ENCODE measurements around the gene MRE11.

Gene MRE11

DNA sequence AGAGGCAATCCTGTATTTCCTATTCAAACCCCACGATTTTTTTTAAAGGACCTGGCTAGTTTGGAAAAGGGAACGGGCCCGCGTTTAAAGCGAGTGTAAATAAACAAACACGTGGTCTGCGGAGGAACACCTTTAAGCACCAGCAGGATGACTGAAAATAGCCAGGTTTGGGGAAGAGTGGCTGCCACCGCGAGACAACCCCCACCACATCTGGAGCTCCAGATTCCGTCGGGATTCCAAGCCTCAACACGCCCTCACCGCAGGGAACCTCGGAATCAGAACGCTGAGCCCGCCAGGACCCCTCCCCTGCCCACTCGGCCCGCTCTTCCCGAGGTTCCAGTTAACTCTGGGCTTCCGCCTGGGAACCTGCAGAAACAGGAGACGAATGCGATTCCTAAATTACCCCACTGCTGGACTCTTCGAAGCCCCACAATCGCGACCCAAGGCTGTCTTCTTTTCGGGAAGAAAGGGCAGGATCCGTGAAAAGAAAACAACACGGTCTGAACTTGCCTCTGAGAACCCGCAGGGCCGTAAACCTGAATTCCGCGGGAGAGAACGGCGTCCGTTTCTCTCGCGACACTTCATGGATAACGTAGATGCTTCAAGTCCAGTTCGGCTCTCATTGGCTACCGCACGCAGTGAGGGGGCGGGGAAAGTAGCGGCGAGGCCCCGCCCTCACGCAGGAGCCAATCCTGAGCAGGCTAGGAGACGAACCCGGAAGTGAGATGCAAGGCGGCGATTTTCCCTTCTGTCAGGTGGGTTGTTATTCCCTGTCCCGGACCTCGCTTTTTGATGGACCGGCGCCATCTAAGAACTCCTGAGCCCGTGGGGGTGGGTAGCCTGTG is at the start of gene MRE11, which contains the start of gene ANKRD49:
Gene MRE11 (minus strand): TSS at position 564 of the 845 bp plus-strand sequence. CDS start 1,043 bp downstream, outside the sequence.
Gene ANKRD49 (plus strand): TSS at position 704 of the 845 bp plus-strand sequence. CDS start 2,710 bp downstream, outside the sequence.
- DNase-seq (ENCODE audit: low read depth, low spot score): peak; percentile 93

DNA sequence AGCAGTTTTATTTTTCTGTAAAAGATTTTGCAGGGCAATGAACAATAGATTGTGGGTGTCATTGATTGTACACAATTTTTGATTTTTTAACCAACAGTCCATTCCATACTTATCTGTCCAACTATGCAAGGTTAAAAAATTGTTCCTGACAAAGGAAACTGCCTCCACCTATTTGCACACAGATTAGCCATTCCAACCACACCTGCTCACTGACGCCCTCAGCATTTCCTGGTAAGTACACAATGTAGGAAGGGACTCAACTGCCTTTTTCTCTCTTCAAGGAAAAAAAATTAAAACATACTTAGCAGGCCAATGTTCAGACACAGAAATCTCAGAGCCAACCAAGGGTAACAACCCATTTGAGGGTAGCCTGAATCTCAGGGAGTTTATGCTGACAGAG is 45.8 kb upstream of the MRE11 start:
- no peak for DNase-seq (ENCODE audit: low read depth, low spot score)

DNA sequence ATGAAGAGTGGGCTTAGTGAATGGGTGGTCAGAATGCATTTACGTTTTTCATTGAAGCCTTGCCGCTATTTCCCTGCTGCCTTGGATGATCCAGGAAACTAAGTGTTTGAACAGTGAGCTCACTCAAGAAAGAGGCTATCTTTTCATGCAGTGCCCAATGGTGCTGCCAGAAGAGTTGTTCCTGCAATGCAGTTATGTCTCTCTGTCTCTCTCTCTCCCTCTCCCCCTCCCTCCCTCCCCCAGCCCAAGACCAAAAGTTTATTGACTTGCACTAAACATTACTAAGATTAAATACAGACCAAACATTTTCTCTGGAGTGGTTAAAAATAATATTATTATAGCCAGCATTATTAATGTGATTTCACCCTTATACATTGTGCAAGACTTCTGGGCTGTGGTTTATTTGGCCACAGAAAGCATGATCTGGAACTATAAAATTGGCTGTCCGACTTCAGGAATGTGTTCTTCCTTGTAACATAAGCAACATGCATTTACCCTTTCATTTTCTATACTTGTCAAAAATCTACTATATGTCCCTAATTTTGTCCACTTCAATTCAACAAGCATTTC is 43.5 kb upstream of the MRE11 start:
- no peak for DNase-seq (ENCODE audit: low read depth, low spot score)

DNA sequence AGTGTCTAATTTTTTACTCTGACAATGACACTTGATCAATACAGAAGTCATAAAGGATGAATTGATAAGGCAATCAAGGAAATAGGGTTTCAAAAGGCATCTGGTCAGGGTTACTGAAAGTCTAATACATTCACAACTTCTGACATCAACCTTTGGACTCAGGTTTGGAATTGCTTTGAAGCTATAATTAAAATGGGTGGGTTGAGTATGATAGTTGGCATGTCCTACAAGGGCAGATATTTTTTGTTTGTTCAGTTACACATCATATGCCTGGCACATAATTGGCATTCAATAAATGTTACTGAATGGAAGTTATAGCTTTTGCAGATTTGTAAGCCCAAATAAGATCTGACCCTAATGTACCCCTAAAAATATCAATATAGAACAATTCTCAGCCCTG is 42.7 kb upstream of the MRE11 start:
- no peak for DNase-seq (ENCODE audit: low read depth, low spot score)

DNA sequence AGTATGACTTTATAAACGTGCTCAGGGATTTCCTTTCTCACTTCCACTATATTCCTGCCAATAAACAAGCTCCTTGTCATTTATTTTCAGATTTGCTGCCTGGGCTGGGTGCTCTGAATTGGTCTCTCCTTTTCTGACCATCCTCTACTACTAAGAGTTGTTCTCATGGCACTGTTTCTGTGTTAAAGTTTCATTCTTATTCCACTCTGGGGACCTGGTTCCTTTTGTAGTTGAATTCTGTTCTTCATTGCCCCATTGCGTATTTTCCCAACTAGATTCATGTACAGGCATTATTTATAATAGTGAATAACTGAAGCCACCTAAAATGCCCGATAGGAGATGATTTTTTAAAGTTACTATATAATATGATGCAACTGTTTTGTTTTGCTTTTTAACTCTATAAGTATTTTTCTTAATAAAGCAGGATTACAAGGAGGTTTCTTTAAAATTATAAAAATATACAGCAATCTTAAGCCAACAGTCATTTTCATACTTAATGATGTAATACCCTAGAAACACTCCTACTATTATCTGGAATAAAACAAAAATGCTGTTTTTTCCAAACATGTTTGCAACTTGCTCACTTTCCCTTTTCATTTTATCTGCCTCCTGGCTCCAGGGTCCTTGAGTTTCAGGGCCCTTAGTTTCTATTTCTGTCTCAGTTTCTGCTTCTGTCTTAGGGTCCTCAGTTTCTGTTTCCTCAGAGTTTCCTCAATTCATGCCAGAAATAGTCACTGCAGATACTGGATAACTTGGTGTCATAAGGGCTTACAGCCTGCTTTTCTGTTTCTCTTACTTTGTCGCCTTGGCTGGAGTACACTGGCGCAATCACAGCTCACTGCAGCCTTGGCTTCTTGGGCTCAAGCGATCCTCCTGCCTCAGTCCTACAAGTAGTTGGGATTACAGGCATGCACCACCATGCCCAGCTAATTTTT is 40.3 kb upstream of the MRE11 start:
- no peak for DNase-seq (ENCODE audit: low read depth, low spot score)

DNA sequence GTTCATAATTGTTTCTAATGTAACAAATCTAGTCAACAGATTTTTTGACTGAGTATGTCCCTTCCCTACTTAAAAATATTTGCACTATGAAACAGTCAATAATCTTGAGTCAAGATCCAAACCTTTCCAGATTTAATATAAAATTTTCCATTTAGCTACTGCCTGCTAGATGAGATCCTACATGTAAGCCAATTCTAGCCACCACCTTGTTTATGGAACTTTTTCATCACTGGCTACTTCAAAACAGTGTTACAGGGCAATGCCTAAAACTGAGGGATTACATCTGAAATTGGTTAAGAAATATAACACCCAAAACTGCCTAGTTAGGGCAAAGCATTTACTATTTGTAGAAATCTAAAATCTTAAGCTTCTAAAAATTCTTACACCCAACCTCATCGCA is 39.6 kb upstream of the MRE11 start:
- no peak for DNase-seq (ENCODE audit: low read depth, low spot score)

DNA sequence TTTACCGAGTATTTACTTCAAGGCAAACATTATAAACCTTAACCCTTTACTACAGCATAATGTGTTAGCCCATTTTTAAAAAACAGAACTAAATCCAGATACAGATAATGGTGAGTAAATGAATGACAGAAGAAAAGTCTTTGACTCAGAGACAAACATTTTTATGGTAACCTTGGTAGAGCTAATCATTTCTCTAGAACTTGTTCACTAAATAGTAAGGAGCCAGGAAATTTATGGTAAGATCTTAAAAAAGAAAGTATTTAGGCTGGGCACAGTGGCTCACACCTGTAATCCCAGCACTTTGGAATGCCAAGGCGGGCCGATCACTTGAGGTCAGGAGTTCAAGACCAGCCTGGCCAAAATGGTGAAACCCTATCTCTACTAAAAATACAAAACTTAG is 38.6 kb upstream of the MRE11 start:
- DNase-seq (ENCODE audit: low read depth, low spot score): no peak

DNA sequence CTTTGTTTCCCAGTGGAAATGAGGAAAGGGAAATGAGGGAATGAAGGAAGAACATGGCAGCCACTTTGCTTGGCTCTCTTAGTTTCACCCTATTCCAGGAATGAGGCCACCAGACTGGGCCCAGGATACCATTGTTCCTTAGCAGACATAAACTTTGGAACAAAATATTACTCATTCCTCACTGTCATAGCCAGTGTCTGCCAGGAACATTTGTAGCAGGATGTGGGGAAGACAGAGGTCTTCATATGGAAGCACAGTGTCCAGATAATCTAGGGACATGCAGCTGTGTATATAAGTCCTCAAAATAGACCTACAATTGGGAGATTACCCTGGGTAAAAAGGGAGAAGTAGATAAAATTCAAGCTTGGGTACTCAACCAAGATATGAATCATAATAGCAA is 34.9 kb upstream of the MRE11 start:
- DNase-seq (ENCODE audit: low read depth, low spot score): no peak

DNA sequence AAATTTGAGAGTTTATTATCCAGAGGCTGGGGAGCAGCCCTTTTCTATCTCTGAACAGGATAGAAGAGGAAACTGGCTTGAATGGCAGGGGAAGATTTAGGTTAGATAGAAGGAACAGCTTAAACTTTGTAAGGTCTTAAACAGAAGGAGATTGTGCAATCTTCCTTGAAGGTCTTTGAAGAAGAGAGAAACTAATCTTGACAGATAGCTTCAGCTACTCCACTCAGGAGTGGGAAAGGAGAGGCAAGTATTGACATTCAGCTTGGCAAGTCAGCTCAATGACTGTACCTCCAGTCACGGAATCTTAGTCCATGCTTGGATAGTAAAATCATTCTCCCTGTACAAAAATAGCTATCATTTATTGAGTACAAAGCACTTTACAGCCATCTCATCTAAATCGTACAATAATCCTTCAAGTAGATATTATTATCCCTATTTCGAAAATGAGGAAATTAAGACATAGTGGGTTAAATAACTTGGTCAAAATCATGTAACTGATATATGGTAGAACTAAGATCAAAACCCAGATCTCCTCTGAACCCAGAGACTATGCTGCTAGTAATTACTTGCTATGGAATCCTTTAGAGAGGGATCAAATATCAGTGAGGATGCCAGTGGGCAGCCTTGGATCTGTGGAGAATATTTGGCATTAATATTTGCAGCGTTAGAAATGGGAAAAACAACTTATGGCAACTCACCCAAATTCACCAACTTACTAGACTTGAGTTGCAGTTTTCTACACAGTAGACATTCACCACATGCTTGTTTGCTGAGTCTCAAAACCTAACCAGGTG is 33.2 kb upstream of the MRE11 start:
- no peak for DNase-seq (ENCODE audit: low read depth, low spot score)

DNA sequence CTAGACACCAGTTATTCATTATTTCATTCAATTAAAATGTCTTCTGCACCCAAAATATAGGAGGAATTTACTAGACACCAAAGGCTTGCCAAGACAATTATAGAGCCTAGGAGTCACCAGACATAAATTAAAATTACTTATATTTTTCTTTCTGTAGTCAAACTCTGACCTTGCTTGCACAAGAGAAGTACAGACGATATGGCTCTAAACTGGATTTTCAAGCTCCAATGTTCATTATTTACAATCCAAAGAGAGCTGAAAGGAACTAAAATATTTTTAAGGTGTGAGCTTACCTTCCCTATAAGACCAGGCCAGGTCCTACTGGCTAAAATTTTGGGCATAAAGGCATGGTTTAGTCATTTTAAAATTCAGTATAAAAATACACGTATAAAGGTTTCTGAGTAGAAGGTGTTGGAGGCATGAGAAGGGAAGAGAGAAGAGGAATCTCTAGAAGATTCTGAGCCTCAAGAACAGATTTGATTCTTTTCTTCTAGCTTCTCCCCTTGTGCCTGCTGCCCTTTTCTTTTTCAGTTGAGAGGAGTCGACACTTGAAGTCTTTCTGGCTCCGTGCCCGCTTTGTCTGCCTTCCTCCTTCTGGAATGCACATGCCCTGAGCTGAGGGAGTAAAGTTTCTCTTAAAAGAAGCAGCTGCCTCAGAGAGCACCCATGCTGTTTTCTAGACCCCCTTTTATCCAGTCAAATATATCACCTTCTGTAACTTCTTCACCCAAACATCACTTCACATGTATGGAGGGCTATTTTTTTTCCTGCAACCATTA is 32.1 kb upstream of the MRE11 start:
- peak; percentile 54 for DNase-seq (ENCODE audit: low read depth, low spot score)

DNA sequence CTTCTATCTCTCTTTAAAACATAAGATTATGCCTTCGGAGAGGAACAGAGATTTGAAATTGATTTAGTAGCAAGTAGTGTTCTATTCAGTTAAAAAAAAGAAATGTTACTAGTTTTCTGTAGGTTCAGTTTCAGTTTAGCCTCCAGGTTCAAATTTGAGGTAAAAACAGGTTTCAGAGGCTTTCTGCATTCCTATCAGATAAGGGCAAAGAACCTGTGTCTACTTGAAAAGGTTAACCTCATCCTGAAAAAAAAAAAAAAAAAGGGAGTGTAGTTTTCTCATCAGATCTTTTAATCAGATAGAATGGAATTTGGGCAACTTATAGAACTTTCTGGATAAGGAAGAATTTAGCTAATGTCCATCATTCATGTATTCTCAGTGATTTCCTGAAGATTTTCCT is 30.7 kb upstream of the MRE11 start:
- DNase-seq (ENCODE audit: low read depth, low spot score): no peak

DNA sequence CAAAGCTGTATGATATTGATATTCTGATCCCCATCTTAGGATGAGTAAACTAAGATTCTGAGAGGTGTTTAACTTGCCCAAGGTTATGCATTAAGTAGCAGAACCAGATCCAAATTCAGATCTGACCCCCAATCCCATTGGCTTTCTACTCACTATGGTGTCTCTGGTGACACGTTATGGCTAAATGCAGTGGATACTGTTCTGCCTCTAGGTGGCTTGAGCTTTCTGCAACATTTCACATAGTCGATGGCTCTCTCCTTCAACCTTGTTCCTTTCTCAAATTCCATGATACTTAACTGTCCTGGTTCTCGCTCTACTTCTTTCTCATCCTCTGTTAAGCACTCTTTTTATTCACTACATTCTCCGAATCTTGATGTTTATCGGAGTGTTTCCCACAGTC is 28.0 kb upstream of the MRE11 start:
- DNase-seq (ENCODE audit: low read depth, low spot score): no peak

DNA sequence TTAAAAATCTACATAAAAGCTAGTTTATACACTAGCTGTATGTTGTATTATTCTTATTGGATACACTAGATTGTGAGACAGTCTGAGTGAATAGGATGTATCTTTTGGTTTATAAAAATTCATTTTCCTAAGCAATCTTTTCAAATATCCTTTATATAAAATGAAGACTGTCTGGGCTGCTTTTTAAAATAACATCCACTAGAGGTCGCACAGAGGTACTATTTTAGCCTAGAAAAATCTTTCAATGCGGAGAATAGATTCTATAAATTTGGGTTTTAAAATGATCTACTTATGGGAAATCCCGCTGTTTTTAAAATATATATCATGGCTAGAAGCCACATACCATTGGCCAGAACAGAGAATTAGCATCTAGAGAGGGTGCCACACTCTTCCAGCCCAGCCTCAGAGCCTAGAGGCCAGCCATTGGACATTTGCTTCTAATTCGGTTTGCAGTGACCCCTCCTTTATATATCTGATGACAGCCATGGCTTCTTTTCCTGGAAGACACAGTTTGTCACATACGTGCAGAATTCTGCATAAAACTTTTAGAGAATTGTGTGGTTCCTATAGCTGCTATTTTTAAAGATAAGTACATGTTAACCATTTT is 25.9 kb upstream of the MRE11 start:
- DNase-seq (ENCODE audit: low read depth, low spot score): no peak

DNA sequence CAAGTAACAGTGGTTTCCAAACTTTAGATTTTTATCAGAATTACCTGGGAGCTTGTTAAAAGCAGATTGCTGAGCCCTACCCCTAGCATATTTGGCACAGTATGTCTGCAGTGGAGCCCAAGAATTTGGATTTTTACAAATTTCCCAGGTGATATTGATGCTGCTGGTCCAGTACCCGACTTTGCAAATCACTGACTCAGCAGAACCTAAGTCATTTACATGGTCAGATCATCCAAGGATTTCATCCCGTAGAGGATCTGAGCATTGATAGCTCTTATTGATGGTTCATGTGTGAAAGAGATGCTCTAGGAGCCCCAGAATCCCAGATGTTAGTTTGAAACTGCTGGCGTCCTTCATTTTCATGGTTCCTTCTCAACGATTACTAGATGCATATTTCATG is 24.7 kb upstream of the MRE11 start:
- no peak for DNase-seq (ENCODE audit: low read depth, low spot score)

DNA sequence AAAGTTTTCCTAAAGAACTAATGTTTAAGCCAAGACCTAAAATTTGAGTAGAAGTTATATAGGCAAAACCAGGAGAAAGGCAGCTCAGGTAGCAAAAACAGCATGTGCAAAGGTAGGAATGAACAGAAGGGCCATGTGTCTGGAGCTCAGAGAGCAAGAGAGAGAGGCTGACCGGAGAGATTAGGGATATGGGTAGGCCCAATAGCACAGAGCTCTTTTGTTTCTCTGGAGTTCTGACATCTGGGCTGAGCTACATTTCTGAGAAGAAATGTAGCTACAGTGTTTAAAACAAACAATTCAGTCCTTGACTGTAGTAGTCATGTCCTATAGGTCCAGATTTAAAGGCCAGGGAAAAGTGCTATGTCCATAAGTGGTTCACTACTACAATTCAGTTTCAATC is 23.1 kb upstream of the MRE11 start:
- no peak for DNase-seq (ENCODE audit: low read depth, low spot score)

DNA sequence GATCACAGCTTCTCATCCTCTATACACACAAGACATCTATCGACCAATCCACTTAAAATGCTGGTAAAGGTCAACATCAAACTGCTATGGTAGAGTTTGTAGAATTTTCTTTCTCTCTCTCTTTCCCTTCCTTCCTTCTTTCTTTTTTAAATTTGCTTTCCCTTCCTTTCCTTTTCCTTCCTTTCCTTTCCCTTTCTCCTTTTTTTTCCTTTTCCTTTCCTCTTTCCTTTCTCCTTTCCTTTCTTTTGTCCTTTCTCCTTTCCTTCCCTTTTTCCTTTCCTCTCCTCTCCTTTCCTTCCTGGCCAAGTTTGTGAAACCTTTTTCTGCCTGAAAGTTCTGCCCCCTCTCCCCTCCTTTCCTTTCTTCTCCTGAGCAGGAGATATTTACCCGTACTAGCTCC is 21.8 kb upstream of the MRE11 start:
- no peak for DNase-seq (ENCODE audit: low read depth, low spot score)

DNA sequence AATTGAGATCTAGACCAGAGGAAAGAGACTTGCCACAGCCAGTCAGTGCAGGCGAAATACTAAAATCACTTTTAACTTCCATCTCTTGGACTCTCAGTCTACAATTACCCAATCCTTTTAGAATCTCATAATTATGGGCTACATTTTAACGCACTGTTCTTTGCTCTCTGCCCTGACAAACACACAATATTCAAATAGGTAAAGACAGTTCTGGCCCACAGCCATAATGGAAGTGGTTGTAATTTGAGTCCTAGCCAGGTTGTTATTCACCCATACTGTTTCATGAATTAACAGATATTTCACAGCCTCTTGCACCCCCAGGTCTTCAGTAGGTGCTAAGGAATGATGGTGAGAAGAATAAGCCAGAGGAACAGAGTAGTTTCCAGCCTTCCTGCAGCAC is 19.4 kb upstream of the MRE11 start:
- no peak for DNase-seq (ENCODE audit: low read depth, low spot score)

DNA sequence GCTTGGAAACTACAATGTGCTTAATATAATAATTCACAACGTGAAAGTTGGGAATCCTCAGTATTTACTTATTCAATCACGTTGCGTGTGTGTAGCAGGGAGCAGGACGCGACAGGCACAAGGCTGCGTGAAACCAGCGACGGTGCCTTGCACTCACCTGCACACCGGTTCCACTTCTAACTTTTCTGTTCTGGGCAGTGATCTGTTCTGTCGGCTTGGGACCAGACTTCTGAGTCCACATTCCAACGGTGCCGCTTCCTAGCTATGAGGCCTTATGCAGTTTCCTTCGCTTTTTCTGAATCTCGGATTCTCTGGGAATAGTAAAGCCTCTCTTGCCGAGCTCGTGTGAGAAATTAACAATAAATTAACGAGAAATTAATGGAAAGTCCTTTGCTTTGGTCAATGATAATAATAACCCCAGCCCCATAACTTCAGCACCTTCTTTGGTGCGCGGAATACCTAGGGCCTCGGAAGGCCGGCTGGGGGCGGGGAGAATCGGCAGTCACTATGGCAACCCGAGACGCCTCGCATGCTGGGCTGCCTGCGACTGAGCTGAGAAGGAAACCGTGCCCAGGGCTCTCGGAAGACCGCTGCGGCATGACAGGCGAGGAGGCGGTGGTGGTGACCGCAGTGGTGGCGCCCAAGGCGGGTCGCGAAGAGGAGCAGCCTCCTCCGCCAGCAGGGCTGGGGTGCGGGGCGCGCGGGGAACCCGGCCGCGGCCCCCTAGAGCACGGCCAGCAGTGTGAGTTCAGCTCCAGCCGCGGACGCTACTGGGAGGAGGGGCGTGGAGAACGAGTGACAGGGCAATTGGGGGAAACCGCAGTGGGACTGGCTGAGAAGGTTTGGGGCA is 18.5 kb upstream of the MRE11 start, which contains the start of gene C11orf97:
Gene C11orf97 (plus strand): TSS at position 530 of the 850 bp plus-strand sequence. CDS start 68 bp downstream, at position 598.
- no peak for DNase-seq (ENCODE audit: low read depth, low spot score)

DNA sequence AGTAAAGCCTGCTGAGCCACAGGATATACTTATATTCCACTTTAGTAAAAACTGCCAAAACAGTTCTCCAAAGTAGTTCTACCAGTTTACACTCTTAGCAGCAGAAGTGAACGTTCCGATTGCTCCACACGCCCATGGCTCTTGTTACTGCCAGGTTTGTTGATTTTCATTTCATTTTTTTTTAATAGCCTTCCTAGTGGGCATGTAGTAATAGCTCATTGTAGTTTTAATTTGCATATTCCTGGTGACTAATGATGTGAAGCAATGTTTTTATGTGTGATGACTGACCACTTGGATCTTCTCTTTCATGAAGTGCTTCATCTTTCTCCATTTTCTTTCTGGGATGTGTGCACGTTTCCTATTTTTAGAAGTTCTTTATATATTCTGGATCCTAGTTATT is 13.8 kb upstream of the MRE11 start:
- DNase-seq (ENCODE audit: low read depth, low spot score): no peak
